DND-41 (cell line): ENCODE measurements around the gene RASL11A.

Source experiments
- ATAC-seq: fragments of 200-7000 bp; cut with Tn5 transposase; 3 replicates; pipeline ENCODE4 v1.9.1; 2021; ENCODE audit warnings: low read depth; ENCODE audit not compliant: insufficient read depth
- DNase-seq: peaks from one replicate; pipeline ENCODE4 v3.0.0-alpha.2; 2020
- H2AFZ ChIP-seq: 2 replicates; pipeline ENCODE4 v1.6.0; 2012; ENCODE audit warnings: low read depth, low read length
- H3K27ac ChIP-seq: 2 replicates; pipeline ENCODE4 v1.5.1; 2012; ENCODE audit warnings: low read length, inconsistent platforms
- H3K27me3 ChIP-seq: fragments of 200-600 bp; sonication (generic); 2 replicates; pipeline ENCODE4 v1.6.0; 2012; ENCODE audit warnings: low read length, mild to moderate bottlenecking, inconsistent platforms; ENCODE audit not compliant: insufficient read depth, poor library complexity
- H3K36me3 ChIP-seq: 2 replicates; pipeline ENCODE4 v1.5.1; 2012; ENCODE audit warnings: low read length, inconsistent platforms; ENCODE audit not compliant: insufficient read depth
- H3K4me1 ChIP-seq: 2 replicates; pipeline ENCODE4 v1.5.1; 2012; ENCODE audit warnings: mild to moderate bottlenecking, low read length; ENCODE audit not compliant: insufficient read depth
- H3K4me2 ChIP-seq: 2 replicates; pipeline ENCODE4 v1.6.0; 2012; ENCODE audit warnings: mild to moderate bottlenecking, moderate library complexity, low read length, inconsistent platforms; ENCODE audit not compliant: insufficient read depth
- H3K4me3 ChIP-seq, 2 experiments: fragments of 200-600 bp in 1 of 2; shearing (Covaris generic) in 1 of 2; 2 replicates each; pipeline ENCODE4 v1.5.1; 2012 to 2016; ENCODE audit warnings: inconsistent platforms in 2 of 2, low read length in 2 of 2, mild to moderate bottlenecking in 2 of 2, low read depth in 1 of 2, moderate library complexity in 1 of 2
- H3K79me2 ChIP-seq: 2 replicates; pipeline ENCODE4 v1.6.0; 2012; ENCODE audit warnings: low read length, inconsistent platforms; ENCODE audit not compliant: insufficient read depth
- H3K9ac ChIP-seq: 2 replicates; pipeline ENCODE4 v1.6.0; 2012; ENCODE audit warnings: low read depth, mild to moderate bottlenecking, inconsistent platforms, low read length, moderate library complexity
- H3K9me3 ChIP-seq: 2 replicates; pipeline ENCODE4 v1.5.1; 2012; ENCODE audit warnings: low read length, moderate library complexity, mild to moderate bottlenecking, inconsistent platforms; ENCODE audit not compliant: insufficient read depth, severe bottlenecking
- H4K20me1 ChIP-seq: 2 replicates; pipeline ENCODE4 v1.6.0; 2012; ENCODE audit warnings: low read length; ENCODE audit not compliant: insufficient read depth
- EZH2 ChIP-seq: IDR thresholded peaks from 3 replicates; pipeline ENCODE4 v1.6.1; 2012; ENCODE audit warnings: borderline replicate concordance, low read depth, mild to moderate bottlenecking, moderate library complexity, low read length, inconsistent platforms; ENCODE audit not compliant: severe bottlenecking
- TF ChIP-seq, protein P1 (sequence below): IDR thresholded peaks from 2 replicates; pipeline ENCODE4 v1.5.1; 2012; ENCODE audit warnings: borderline replicate concordance, low read length, moderate library complexity, mild to moderate bottlenecking; ENCODE audit not compliant: poor library complexity, severe bottlenecking; ENCODE audit errors: extremely low read depth

Gene RASL11A

GRCh38 chr13:27271570-27272096, 1.0 kb downstream of the RASL11A start:
- no peak overlapping the region for H3K27ac ChIP-seq
- DNase-seq, result no peak
- no peaks in the 10 kb centered on the region for H3K36me3 ChIP-seq
- no peak for ATAC-seq
- H4K20me1 ChIP-seq, result peaks cover 6% of the 10 kb centered on the region
- H2AFZ ChIP-seq, result peak overlapping the region; percentile 89; the same call in 1 of the 2 replicates
- H3K4me1 ChIP-seq, result peaks cover 16% of the 10 kb centered on the region
- no peak for TF ChIP-seq EZH2
- TF ChIP-seq, protein P1, sequence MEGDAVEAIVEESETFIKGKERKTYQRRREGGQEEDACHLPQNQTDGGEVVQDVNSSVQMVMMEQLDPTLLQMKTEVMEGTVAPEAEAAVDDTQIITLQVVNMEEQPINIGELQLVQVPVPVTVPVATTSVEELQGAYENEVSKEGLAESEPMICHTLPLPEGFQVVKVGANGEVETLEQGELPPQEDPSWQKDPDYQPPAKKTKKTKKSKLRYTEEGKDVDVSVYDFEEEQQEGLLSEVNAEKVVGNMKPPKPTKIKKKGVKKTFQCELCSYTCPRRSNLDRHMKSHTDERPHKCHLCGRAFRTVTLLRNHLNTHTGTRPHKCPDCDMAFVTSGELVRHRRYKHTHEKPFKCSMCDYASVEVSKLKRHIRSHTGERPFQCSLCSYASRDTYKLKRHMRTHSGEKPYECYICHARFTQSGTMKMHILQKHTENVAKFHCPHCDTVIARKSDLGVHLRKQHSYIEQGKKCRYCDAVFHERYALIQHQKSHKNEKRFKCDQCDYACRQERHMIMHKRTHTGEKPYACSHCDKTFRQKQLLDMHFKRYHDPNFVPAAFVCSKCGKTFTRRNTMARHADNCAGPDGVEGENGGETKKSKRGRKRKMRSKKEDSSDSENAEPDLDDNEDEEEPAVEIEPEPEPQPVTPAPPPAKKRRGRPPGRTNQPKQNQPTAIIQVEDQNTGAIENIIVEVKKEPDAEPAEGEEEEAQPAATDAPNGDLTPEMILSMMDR, result no peak
- no peaks in the 10 kb centered on the region for H3K79me2 ChIP-seq
- H3K4me2 ChIP-seq, result peak overlapping the region; percentile 98
- no peak overlapping the region for H3K9ac ChIP-seq
- no peaks in the 10 kb centered on the region for H3K9me3 ChIP-seq
- no peak overlapping the region for H3K4me3 ChIP-seq
- peaks cover 11% of the 10 kb centered on the region for H3K27me3 ChIP-seq

DNA sequence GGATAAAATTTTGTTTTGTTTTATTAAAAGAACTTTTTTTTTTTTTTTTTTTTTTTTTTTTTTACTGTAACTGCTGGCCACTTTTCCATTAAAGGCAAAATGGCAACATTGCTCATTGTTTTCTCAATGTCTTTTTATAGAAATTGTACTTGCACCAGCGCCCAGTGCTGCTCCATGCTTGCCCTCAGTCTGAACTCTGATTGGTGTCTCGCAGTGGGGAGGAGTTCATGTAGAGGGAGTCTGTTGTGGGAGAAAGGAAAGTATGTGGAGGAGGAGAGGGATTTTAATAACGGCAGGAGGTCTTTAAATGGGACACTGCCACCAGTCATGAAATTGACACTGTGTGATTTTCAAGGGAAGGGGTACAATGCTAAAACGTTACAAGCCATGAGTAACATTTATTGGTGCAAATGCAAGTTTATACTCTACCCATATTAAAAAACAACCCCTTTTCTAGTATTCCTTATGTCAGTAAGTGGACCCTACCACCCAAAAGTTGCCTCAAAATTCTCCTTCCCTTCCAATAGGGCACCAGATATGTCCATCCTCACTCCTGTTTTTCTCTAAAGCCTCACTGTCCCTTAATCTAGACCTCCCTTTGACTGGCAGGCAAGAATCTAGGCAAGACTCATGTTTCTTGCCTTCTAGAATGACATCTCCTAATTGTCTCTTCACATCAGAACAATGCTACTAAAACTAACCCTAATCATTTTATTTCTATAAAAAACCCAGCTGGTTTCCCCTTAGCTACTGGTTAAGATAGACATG, 3.2 kb downstream of the RASL11A start:
- Histone ChIP-seq H3K36me3 (no peaks in the 10 kb centered on the region), H3K4me2 (no peak overlapping the region), H3K9ac (no peak overlapping the region), H4K20me1 (peaks cover 5% of the 10 kb centered on the region), H3K4me1 (peaks cover 16% of the 10 kb centered on the region), H3K9me3 (no peaks in the 10 kb centered on the region), H2AFZ (no peak overlapping the region), H3K79me2 (no peaks in the 10 kb centered on the region), H3K4me3 (no peak overlapping the region), H3K27ac (no peak overlapping the region), H3K27me3 (peaks cover 11% of the 10 kb centered on the region)
- no peak for DNase-seq
- TF ChIP-seq, protein P1, result no peak
- no peak for TF ChIP-seq EZH2
- no peak for ATAC-seq

DNA sequence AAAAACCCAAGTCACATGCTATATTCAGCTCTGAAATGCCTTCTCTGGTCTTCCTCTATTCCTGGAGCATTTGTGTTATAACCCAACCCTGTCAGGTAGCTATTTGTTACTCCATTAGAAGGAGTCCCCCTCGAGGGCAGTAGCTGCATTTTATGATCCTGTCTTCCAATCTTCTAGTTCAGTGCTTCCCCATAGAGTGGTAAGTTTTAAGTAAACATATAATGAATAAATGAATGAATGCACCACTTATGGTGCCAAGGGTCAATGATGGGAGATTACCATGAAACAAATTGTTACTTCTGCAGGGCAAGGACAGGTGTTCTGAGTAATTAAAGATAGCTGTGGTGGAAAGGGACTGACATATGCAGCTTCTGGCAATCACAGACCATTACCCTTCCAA, 4.0 kb downstream of the RASL11A start:
- no peak for TF ChIP-seq EZH2
- TF ChIP-seq, protein P1, result no peak
- peaks cover 11% of the 10 kb centered on the region for H3K27me3 ChIP-seq
- no peak overlapping the region for H3K4me2 ChIP-seq
- no peaks in the 10 kb centered on the region for H3K9me3 ChIP-seq
- H3K79me2 ChIP-seq, result no peaks in the 10 kb centered on the region
- no peak overlapping the region for H3K4me3 ChIP-seq
- no peak for DNase-seq
- no peak overlapping the region for H3K27ac ChIP-seq
- no peak for ATAC-seq
- no peak overlapping the region for H3K9ac ChIP-seq
- H3K36me3 ChIP-seq, result no peaks in the 10 kb centered on the region
- H2AFZ ChIP-seq, result no peak overlapping the region
- peaks cover 16% of the 10 kb centered on the region for H3K4me1 ChIP-seq
- peaks cover 2% of the 10 kb centered on the region for H4K20me1 ChIP-seq
